SU-DHL-6 (cell line): ENCODE results near the gene FIGLA.

Source experiments
- H2AFZ ChIP-seq: fragments of 200-600 bp; sonication (generic); 2 replicates; pipeline ENCODE4 v1.6.1; 2014; ENCODE audit warnings: low read depth, mild to moderate bottlenecking, moderate library complexity, mixed read lengths, antibody characterized with exemption, low read length; ENCODE audit not compliant: severe bottlenecking
- H3F3A ChIP-seq: fragments of 200-600 bp; shearing (Covaris generic); 2 replicates; pipeline ENCODE4 v1.6.0; 2016; ENCODE audit warnings: antibody characterized with exemption, mild to moderate bottlenecking; ENCODE audit not compliant: insufficient read depth
- H3K27ac ChIP-seq: fragments of 200-600 bp; sonication (generic); 2 replicates; pipeline ENCODE4 v1.5.1; 2016; ENCODE audit warnings: low read depth, mild to moderate bottlenecking, low read length, moderate library complexity, mixed read lengths
- H3K27me3 ChIP-seq: fragments of 200-600 bp; sonication (generic), shearing (Covaris generic); 2 replicates; pipeline ENCODE4 v1.6.0; 2014; ENCODE audit warnings: mild to moderate bottlenecking, low read length
- H3K36me3 ChIP-seq: fragments of 200-600 bp; sonication (generic); 2 replicates; pipeline ENCODE4 v1.6.1; 2014; ENCODE audit warnings: mild to moderate bottlenecking, low read length, mixed read lengths
- H3K4me2 ChIP-seq: fragments of 300-600, 200-600 bp; shearing (Covaris generic), sonication (generic); 2 replicates; pipeline ENCODE4 v1.6.0; 2014; ENCODE audit warnings: low read length, low read depth, mild to moderate bottlenecking; ENCODE audit not compliant: poor library complexity, severe bottlenecking
- H3K4me3 ChIP-seq: fragments of 200-600 bp; sonication (generic); 2 replicates; pipeline ENCODE4 v1.5.1; 2014; ENCODE audit warnings: antibody characterized with exemption, low read length, mild to moderate bottlenecking, mixed read lengths; ENCODE audit not compliant: insufficient read depth, poor library complexity, severe bottlenecking
- H3K79me2 ChIP-seq: fragments of 200-600 bp; sonication (generic); 2 replicates; pipeline ENCODE4 v1.6.1; 2014; ENCODE audit warnings: mild to moderate bottlenecking, low read length, moderate library complexity; ENCODE audit not compliant: insufficient read depth
- H3K9ac ChIP-seq: fragments of 200-600 bp; sonication (generic); 2 replicates; pipeline ENCODE4 v1.7.0; 2014; ENCODE audit warnings: mild to moderate bottlenecking, low read length
- H3K9me2 ChIP-seq: fragments of 200-600 bp; sonication (generic); replicated peaks from 2 replicates; pipeline ENCODE4 v1.6.1; 2014; ENCODE audit warnings: low read length; ENCODE audit not compliant: insufficient read depth
- H3K9me3 ChIP-seq: fragments of 200-600 bp; sonication (generic); 2 replicates; pipeline ENCODE4 v1.6.1; 2014; ENCODE audit warnings: low read length, mixed read lengths; ENCODE audit not compliant: insufficient read depth
- H4K20me1 ChIP-seq: fragments of 200-600 bp; sonication (generic); 2 replicates; pipeline ENCODE4 v1.6.1; 2014; ENCODE audit warnings: low read depth, mild to moderate bottlenecking, antibody characterized with exemption, low read length, moderate library complexity, mixed read lengths
- CTCF ChIP-seq: fragments of 200-600 bp; sonication (generic); IDR thresholded peaks from one replicate; pipeline ENCODE4 v1.5.1; 2017; ENCODE audit warnings: antibody characterized with exemption, mild to moderate bottlenecking, low read length, moderate library complexity; ENCODE audit not compliant: insufficient read depth, poor library complexity, severe bottlenecking
- EZH2phosphoT487 ChIP-seq: fragments of 200-600 bp; sonication (generic), shearing (Covaris generic); conservative IDR thresholded peaks from 2 replicates; pipeline ENCODE4 v1.6.1; 2018; ENCODE audit warnings: mild to moderate bottlenecking, antibody characterized with exemption, low read length, moderate library complexity, mixed read lengths

FIGLA gene

DNA sequence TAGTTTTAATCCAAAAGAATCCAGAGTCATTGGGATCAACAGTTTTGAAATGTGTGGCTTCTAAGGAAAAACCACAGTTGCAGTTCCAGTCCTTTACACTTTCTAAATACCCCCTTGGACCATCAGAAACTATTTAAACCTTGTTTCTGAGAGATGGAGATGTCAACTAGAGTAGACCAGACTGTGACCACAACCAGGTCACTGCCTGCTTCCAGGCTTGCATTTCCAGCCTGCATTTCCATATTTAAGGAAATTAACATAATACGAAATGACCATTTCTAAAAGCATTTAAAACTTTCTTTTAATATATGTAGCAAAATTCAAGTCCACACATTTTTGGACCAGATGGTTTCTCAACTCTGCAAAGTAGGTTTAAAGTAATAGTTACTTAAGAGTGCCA lies 60.8 kb downstream of the FIGLA start:
- no peak overlapping the region for H3K4me2 ChIP-seq
- H4K20me1 ChIP-seq, result no peaks in the 10 kb centered on the region
- H3K4me3 ChIP-seq, result no peak overlapping the region
- no peaks in the 10 kb centered on the region for H3K9me2 ChIP-seq
- H3K27me3 ChIP-seq, result no peaks in the 10 kb centered on the region
- H3K9me3 ChIP-seq, result no peaks in the 10 kb centered on the region
- H2AFZ ChIP-seq, result no peak overlapping the region
- TF ChIP-seq EZH2phosphoT487, result no peak
- no peak for TF ChIP-seq CTCF
- H3K27ac ChIP-seq, result no peak overlapping the region
- no peaks in the 10 kb centered on the region for H3F3A ChIP-seq
- H3K9ac ChIP-seq, result no peak overlapping the region
- H3K36me3 ChIP-seq, result no peaks in the 10 kb centered on the region
- H3K79me2 ChIP-seq, result no peaks in the 10 kb centered on the region

- no peak overlapping the region for H3K9ac ChIP-seq
- no peaks in the 10 kb centered on the region for H4K20me1 ChIP-seq
- H3K36me3 ChIP-seq, result no peaks in the 10 kb centered on the region
- TF ChIP-seq CTCF (no peak), EZH2phosphoT487 (no peak)
- no peaks in the 10 kb centered on the region for H3F3A ChIP-seq
- H3K9me2 ChIP-seq, result no peaks in the 10 kb centered on the region
- H3K4me2 ChIP-seq, result no peak overlapping the region
- no peak overlapping the region for H3K4me3 ChIP-seq
- no peaks in the 10 kb centered on the region for H3K27me3 ChIP-seq
- H3K9me3 ChIP-seq, result no peaks in the 10 kb centered on the region
- no peak overlapping the region for H3K27ac ChIP-seq
- no peak overlapping the region for H2AFZ ChIP-seq
- H3K79me2 ChIP-seq, result no peaks in the 10 kb centered on the region
Measured at GRCh38 chr2:70728128-70728527, 62.3 kb downstream of the FIGLA start.
